GM12874 (cell line): ENCODE results near the gene ACVRL1.

ENCODE experiments used
- CTCF ChIP-seq: IDR thresholded peaks from 2 replicates; pipeline ENCODE4 v1.5.1; 2011; ENCODE audit warnings: low read depth, mild to moderate bottlenecking, control low read depth, low read length, moderate library complexity; ENCODE audit not compliant: insufficient read depth

The ACVRL1 gene

GRCh38 chr12:51915003-51915625 lies 7.8 kb downstream of the ACVRL1 start:
- no peak for TF ChIP-seq CTCF

- no peak for TF ChIP-seq CTCF
Measured at GRCh38 chr12:51915951-51916350, 8.6 kb downstream of the ACVRL1 start.

GRCh38 chr12:51917041-51917590 lies 9.8 kb downstream of the ACVRL1 start:
- TF ChIP-seq CTCF = no peak

- TF ChIP-seq CTCF = no peak
Measured at GRCh38 chr12:51917746-51918453, 10.6 kb downstream of the ACVRL1 start.

- TF ChIP-seq CTCF = no peak
Measured at GRCh38 chr12:51920046-51920445, 12.7 kb downstream of the ACVRL1 start.

GRCh38 chr12:51921017-51921725 lies 13.9 kb downstream of the ACVRL1 start:
- TF ChIP-seq CTCF = no peak

GRCh38 chr12:51922146-51922545 lies 14.8 kb downstream of the ACVRL1 start:
- no peak for TF ChIP-seq CTCF
